ENCODE data around the gene ABCA3. TPM values are rescaled to one million over a fixed set of nuclear protein-coding genes. Genes with fewer than 3 reads are reported as not detected.

Gene ABCA3
- total RNA-seq, 1 experiment from 2014 or later = 6.2 TPM

DNA sequence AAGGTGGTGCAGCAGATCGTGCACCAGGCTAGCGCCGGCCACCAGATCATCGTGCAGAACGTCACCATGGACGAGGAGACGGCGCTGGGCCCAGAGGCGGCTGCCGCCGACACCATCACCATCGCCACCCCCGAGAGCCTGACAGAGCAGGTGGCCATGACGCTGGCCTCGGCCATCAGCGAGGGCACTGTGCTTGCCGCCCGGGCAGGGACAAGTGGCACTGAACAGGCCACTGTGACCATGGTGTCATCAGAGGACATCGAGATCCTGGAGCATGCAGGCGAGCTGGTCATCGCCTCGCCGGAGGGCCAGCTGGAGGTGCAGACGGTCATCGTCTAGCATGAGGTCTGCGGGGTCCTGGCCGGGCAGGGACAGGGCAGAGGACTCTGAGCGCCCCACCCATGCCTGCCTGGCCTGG lies 105.3 kb downstream of the ABCA3 start:
- ChIA-PET POLR2A (ENCODE audit: unreplicated experiment) (no interaction called here), CTCF (no interaction called here)
- Histone ChIP-seq H2AFZ (no peak overlapping the region), H3K4me2 (no peak overlapping the region), H3K4me3 (no peak overlapping the region), H3K79me2 (ENCODE audit: low read depth) (no peaks in the 10 kb centered on the region), H3F3A (ENCODE audit: insufficient read depth, low read depth) (peaks cover 21% of the 10 kb centered on the region; the same call in 1 of the 2 replicates), H3K4me1 (replicated peaks; ENCODE audit: insufficient read depth) (no peaks in the 10 kb centered on the region), H3K36me3 (ENCODE audit: low read depth) (no peaks in the 10 kb centered on the region), H3K9me3 (ENCODE audit: insufficient read depth, low read depth) (no peaks in the 10 kb centered on the region), H4K20me1 (ENCODE audit: insufficient read depth) (peaks cover 22% of the 10 kb centered on the region), H3K27ac (no peak overlapping the region), H3K9me2 (ENCODE audit: insufficient read depth) (no peaks in the 10 kb centered on the region), H3K27me3 (ENCODE audit: insufficient read depth, low read depth) (no peaks in the 10 kb centered on the region)
- intact Hi-C loops (cut with micrococcal nuclease; ENCODE audit: unreplicated experiment) = no loop called here
- no peak for TF ChIP-seq EZH2 (IDR thresholded peaks at IDR 0.05; ENCODE audit: low read depth)
- no peak for TF ChIP-seq CTCF (conservative IDR thresholded peaks at IDR 0.05)
- no peak for DNase-seq
- BruUV-seq (replicated peaks) = no TSS peak

DNA sequence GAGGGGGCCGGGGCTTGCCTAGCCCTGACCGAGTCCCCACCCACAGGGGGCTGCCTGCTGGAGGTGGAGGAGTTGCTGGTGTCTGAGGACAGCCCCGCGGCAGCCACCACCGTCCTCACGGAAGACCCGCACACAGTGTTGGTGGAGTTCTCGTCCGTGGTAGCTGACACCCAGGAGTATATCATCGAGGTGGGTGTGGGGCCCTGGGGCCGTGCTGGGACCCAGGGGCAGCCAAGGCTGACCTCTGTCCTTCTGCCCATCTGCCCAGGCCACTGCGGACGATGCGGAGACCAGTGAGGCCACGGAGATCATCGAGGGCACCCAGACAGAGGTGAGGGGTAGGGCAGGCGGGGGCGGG lies 105.7 kb downstream of the ABCA3 start:
- Histone ChIP-seq H3K79me2 (ENCODE audit: low read depth) (no peaks in the 10 kb centered on the region), H3K4me2 (no peak overlapping the region), H3K36me3 (ENCODE audit: low read depth) (no peaks in the 10 kb centered on the region), H3K9me2 (ENCODE audit: insufficient read depth) (no peaks in the 10 kb centered on the region), H2AFZ (no peak overlapping the region), H3F3A (ENCODE audit: insufficient read depth, low read depth) (peaks cover 17% of the 10 kb centered on the region; the same call in 1 of the 2 replicates), H3K4me1 (replicated peaks; ENCODE audit: insufficient read depth) (no peaks in the 10 kb centered on the region), H3K4me3 (no peak overlapping the region), H3K27ac (no peak overlapping the region), H3K27me3 (ENCODE audit: insufficient read depth, low read depth) (no peaks in the 10 kb centered on the region), H4K20me1 (ENCODE audit: insufficient read depth) (peaks cover 19% of the 10 kb centered on the region), H3K9me3 (ENCODE audit: insufficient read depth, low read depth) (no peaks in the 10 kb centered on the region)
- DNase-seq = no peak
- TF ChIP-seq CTCF (conservative IDR thresholded peaks at IDR 0.05) = no peak
- no peak for TF ChIP-seq EZH2 (IDR thresholded peaks at IDR 0.05; ENCODE audit: low read depth)
- BruUV-seq (replicated peaks) = no TSS peak
- ChIA-PET POLR2A (ENCODE audit: unreplicated experiment) (no interaction called here), CTCF (no interaction called here)
- intact Hi-C loops (cut with micrococcal nuclease; ENCODE audit: unreplicated experiment) = no loop called here

GRCh38 chr16:2233872-2234812 lies 106.4 kb downstream of the ABCA3 start:
- Histone ChIP-seq H2AFZ (no peak overlapping the region), H3K4me1 (replicated peaks; ENCODE audit: insufficient read depth) (no peaks in the 10 kb centered on the region), H3K9me2 (ENCODE audit: insufficient read depth) (no peaks in the 10 kb centered on the region), H3K9me3 (ENCODE audit: insufficient read depth, low read depth) (no peaks in the 10 kb centered on the region), H3K27ac (no peak overlapping the region), H3K79me2 (ENCODE audit: low read depth) (no peaks in the 10 kb centered on the region), H4K20me1 (ENCODE audit: insufficient read depth) (peaks cover 16% of the 10 kb centered on the region), H3K36me3 (ENCODE audit: low read depth) (no peaks in the 10 kb centered on the region), H3K4me2 (no peak overlapping the region), H3F3A (ENCODE audit: insufficient read depth, low read depth) (peaks cover 11% of the 10 kb centered on the region; the same call in 1 of the 2 replicates), H3K4me3 (no peak overlapping the region), H3K27me3 (ENCODE audit: insufficient read depth, low read depth) (no peaks in the 10 kb centered on the region)
- ChIA-PET CTCF (no interaction called here), POLR2A (ENCODE audit: unreplicated experiment) (no interaction called here)
- TF ChIP-seq EZH2 (IDR thresholded peaks at IDR 0.05; ENCODE audit: low read depth) (no peak), CTCF (conservative IDR thresholded peaks at IDR 0.05) (no peak)
- intact Hi-C loops (cut with micrococcal nuclease; ENCODE audit: unreplicated experiment) = no loop called here
- no peak for DNase-seq
- no TSS peak for BruUV-seq (replicated peaks)
